MM.1S (cell line): ENCODE data around the gene PRR36.

Source experiments
- CTCF ChIP-seq: fragments of 300-600 bp; sonication (generic); IDR thresholded peaks from 2 replicates; pipeline ENCODE4 v1.5.1; 2016; ENCODE audit warnings: antibody characterized with exemption, low read length, mixed read lengths
- EZH2phosphoT487 ChIP-seq: fragments of 300-600 bp; sonication (generic); IDR thresholded peaks from 2 replicates; pipeline ENCODE4 v1.6.1; 2018; ENCODE audit warnings: antibody characterized with exemption, low read length

- TF ChIP-seq CTCF (no peak), EZH2phosphoT487 (no peak)
Measured at GRCh38 chr19:7908742-7909461, 34.7 kb upstream of the PRR36 start.
